Left ventricle myocardium inferior (tissue), 1 donor: ENCODE results near the gene CDK13. TPM values are rescaled to one million over a fixed set of nuclear protein-coding genes. Genes with fewer than 3 reads are reported as not detected.

ENCODE experiments used
- DNase-seq: peaks from one replicate; pipeline ENCODE4 v3.0.0-alpha.2; 2020
- H3K27ac ChIP-seq: fragments of 200-600 bp; replicated peaks from 2 replicates; pipeline ENCODE4 v1.8.0; 2021
- H3K27me3 ChIP-seq: fragments of 200-600 bp; 2 replicates; pipeline ENCODE4 v1.8.0; 2021; ENCODE audit warnings: low read depth
- H3K36me3 ChIP-seq: fragments of 200-600 bp; 2 replicates; pipeline ENCODE4 v1.8.0; 2021
- H3K4me1 ChIP-seq: fragments of 200-600 bp; 2 replicates; pipeline ENCODE4 v1.8.0; 2021
- H3K4me3 ChIP-seq: fragments of 200-600 bp; 2 replicates; pipeline ENCODE4 v1.8.0; 2021; ENCODE audit warnings: mild to moderate bottlenecking, moderate library complexity
- H3K9me3 ChIP-seq: fragments of 200-600 bp; replicated peaks from 2 replicates; pipeline ENCODE4 v1.8.0; 2021
- intact Hi-C: fragments of 100-400 bp; cut with micrococcal nuclease; formaldehyde crosslinking; loops from one replicate; pipeline ENCODE4 v1.11.0; 2022
- total RNA-seq: library from RNA; stranded (reverse); fragmentation: NEBNext Ultra II Directional; extraction: Animal tissue kit (Norgen Biotek cat#: 25700); gene quantifications from one replicate; pipeline ENCODE4 v1.2.1, GENCODE V29; 2021
- TF ChIP-seq, protein P1 (sequence below): fragments of 200-600 bp; IDR thresholded peaks from 2 replicates; pipeline ENCODE4 v1.8.0; 2021; ENCODE audit warnings: antibody characterized with exemption, mild to moderate bottlenecking, borderline replicate concordance
- donor health status: DM: no; HTN: yes; CAD: no; lungs with severe emphysema.

Gene CDK13
- total RNA-seq, 1 donor from 2014 or later, result 22.7 TPM

GRCh38 chr7:39987641-39988347 is 37.7 kb downstream of the CDK13 start:
- no peak overlapping the region for H3K4me3 ChIP-seq
- intact Hi-C loops, result no loop called here
- no peaks in the 10 kb centered on the region for H3K27me3 ChIP-seq
- no peak for DNase-seq
- no peaks in the 10 kb centered on the region for H3K9me3 ChIP-seq
- peaks cover 52% of the 10 kb centered on the region for H3K4me1 ChIP-seq
- peaks cover 18% of the 10 kb centered on the region for H3K36me3 ChIP-seq
- TF ChIP-seq, protein P1, sequence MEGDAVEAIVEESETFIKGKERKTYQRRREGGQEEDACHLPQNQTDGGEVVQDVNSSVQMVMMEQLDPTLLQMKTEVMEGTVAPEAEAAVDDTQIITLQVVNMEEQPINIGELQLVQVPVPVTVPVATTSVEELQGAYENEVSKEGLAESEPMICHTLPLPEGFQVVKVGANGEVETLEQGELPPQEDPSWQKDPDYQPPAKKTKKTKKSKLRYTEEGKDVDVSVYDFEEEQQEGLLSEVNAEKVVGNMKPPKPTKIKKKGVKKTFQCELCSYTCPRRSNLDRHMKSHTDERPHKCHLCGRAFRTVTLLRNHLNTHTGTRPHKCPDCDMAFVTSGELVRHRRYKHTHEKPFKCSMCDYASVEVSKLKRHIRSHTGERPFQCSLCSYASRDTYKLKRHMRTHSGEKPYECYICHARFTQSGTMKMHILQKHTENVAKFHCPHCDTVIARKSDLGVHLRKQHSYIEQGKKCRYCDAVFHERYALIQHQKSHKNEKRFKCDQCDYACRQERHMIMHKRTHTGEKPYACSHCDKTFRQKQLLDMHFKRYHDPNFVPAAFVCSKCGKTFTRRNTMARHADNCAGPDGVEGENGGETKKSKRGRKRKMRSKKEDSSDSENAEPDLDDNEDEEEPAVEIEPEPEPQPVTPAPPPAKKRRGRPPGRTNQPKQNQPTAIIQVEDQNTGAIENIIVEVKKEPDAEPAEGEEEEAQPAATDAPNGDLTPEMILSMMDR, result no peak
- no peak overlapping the region for H3K27ac ChIP-seq

DNA sequence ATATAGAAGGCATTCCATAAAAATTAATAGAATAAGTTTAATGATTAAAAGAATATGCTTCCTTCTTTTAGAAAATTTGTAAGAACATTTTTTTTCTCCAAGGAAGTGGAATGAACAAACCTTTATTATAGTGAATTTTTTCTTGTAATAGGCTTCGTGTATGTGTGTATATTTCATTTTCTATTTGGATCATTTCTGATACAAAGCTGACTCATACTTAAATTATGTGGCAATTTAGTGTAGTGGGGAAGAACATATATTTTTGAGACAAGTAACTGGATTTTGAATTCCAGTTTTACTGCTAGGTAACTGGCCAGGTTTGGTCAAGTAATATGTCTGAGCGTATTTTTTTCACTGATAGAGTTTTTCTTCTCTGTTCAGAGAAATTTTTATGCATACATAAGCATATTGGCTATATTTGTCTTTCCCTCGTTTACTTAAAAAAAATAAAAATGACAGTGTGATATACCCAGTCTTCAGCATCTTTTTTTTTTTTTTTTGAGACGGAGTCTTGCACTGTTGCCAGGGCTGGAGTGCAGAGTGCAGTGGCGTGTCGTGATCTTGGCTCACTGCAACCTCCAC is 50.8 kb downstream of the CDK13 start:
- Histone ChIP-seq H3K27me3 (no peaks in the 10 kb centered on the region), H3K27ac (no peak overlapping the region), H3K36me3 (peaks cover 34% of the 10 kb centered on the region), H3K4me3 (no peak overlapping the region), H3K9me3 (no peaks in the 10 kb centered on the region), H3K4me1 (no peaks in the 10 kb centered on the region)
- TF ChIP-seq, protein P1, result no peak
- intact Hi-C loops, result no loop called here
- no peak for DNase-seq

GRCh38 chr7:40001649-40002048 is 51.6 kb downstream of the CDK13 start:
- Histone ChIP-seq H3K27me3 (no peaks in the 10 kb centered on the region), H3K4me1 (no peaks in the 10 kb centered on the region), H3K9me3 (no peaks in the 10 kb centered on the region), H3K4me3 (no peak overlapping the region), H3K27ac (no peak overlapping the region), H3K36me3 (peaks cover 34% of the 10 kb centered on the region)
- intact Hi-C loops, result no loop called here
- DNase-seq, result no peak
- TF ChIP-seq, protein P1, result no peak

DNA sequence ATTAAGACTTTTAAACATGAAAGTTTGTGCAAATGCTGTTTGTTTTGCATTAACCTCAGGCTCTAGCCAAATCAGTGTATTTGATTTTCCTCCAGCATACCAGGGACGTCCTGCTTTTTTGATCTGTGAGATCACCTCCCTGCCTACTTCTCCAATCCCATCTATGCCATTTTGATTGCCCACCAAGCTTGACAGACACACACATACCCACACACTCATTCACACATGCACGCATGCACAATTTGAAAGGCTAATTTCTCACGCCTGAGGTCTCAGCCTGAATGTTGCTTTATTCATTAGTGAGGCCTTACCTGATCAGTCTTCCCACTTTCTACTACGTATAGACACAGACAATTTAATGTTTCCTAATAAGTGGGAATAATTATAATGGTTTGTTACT is 53.5 kb downstream of the CDK13 start:
- Histone ChIP-seq H3K27ac (no peak overlapping the region), H3K9me3 (no peaks in the 10 kb centered on the region), H3K4me1 (peaks cover 4% of the 10 kb centered on the region), H3K27me3 (no peaks in the 10 kb centered on the region), H3K36me3 (peaks cover 30% of the 10 kb centered on the region), H3K4me3 (no peak overlapping the region)
- no peak for DNase-seq
- TF ChIP-seq, protein P1, result no peak
- intact Hi-C loops, result no loop called here

- Histone ChIP-seq H3K9me3 (no peaks in the 10 kb centered on the region), H3K4me1 (peaks cover 4% of the 10 kb centered on the region), H3K4me3 (no peak overlapping the region), H3K27ac (no peak overlapping the region), H3K27me3 (no peaks in the 10 kb centered on the region), H3K36me3 (peaks cover 25% of the 10 kb centered on the region)
- DNase-seq, result no peak
- intact Hi-C loops, result no loop called here
- TF ChIP-seq, protein P1, result no peak
Measured at GRCh38 chr7:40008223-40008815, 58.3 kb downstream of the CDK13 start.
